ENCODE measurements around the gene CCL1. TPM values are rescaled to one million over a fixed set of nuclear protein-coding genes. Genes with fewer than 3 reads are reported as not detected.

CCL1 gene
- total and polyA plus RNA-seq, 2 experiments from 2014 or later: not detected

DNA sequence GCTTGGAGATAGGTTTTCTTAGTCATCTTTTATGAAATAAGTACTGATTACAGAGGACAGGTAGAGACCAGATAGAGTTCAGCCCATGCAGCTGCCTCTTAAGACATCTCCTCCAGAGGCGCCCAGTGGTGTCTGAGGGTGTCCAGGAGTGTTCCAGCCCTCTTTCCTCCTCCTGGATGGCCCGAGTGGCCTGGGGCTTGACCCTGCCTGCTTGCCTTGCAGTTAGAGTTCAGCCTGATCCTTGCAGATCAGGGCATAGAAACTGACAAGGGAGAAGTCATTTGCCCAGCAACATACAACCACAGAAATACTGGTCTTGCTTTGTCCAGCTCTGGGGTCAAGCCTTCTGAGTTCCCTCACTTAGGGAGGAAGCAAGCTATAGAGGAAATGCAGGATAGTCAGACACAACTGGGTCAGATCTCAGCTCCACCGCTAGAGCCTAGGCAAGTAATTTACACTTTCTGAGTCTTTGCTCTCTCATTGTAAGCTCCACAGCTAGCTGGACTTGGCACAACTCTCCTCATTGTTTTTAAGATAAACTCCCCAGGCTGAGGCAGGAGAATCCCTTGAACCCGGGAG lies 3.6 kb upstream of the CCL1 start:
- H3K36me3 ChIP-seq: no peaks in the 10 kb centered on the region
- no peak for DNase-seq (ENCODE audit: low read depth in 1 of 2, low spot score in 1 of 2)
- TF ChIP-seq, protein P1, sequence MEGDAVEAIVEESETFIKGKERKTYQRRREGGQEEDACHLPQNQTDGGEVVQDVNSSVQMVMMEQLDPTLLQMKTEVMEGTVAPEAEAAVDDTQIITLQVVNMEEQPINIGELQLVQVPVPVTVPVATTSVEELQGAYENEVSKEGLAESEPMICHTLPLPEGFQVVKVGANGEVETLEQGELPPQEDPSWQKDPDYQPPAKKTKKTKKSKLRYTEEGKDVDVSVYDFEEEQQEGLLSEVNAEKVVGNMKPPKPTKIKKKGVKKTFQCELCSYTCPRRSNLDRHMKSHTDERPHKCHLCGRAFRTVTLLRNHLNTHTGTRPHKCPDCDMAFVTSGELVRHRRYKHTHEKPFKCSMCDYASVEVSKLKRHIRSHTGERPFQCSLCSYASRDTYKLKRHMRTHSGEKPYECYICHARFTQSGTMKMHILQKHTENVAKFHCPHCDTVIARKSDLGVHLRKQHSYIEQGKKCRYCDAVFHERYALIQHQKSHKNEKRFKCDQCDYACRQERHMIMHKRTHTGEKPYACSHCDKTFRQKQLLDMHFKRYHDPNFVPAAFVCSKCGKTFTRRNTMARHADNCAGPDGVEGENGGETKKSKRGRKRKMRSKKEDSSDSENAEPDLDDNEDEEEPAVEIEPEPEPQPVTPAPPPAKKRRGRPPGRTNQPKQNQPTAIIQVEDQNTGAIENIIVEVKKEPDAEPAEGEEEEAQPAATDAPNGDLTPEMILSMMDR (IDR thresholded peaks at IDR 0.05; ENCODE audit: low read depth, low read length): no peak
- no peak overlapping the region for H3K27ac ChIP-seq
- no peaks in the 10 kb centered on the region for H3K4me1 ChIP-seq (ENCODE audit: low read depth)
- no peaks in the 10 kb centered on the region for H3K9me3 ChIP-seq (ENCODE audit: low read depth)
- H3K4me3 ChIP-seq: no peak overlapping the region
- no peaks in the 10 kb centered on the region for H3K27me3 ChIP-seq

DNA sequence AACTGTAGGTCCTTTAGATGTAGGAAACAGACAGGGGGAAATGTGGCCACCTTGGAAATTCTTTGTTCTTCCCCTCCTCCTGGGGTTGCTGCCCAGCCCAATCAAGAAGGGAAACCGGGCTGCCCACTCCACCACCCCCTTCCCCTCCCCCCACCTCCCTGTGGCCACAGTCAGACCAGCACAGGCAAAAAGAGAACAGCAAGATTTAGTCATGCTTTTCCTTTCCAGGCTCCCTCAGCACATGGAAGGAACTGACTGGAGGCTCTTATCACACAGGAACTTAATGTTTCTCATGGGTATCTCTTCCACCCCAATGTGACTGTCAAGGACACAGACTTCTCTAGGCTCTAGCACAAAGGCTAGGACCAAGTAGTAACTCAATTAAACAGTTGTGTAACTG lies 3.0 kb upstream of the CCL1 start:
- TF ChIP-seq, protein P1 (IDR thresholded peaks at IDR 0.05; ENCODE audit: low read depth, low read length): no peak
- Histone ChIP-seq H3K27ac (no peak overlapping the region), H3K27me3 (no peaks in the 10 kb centered on the region), H3K4me3 (no peak overlapping the region), H3K9me3 (ENCODE audit: low read depth) (no peaks in the 10 kb centered on the region), H3K36me3 (no peaks in the 10 kb centered on the region), H3K4me1 (ENCODE audit: low read depth) (no peaks in the 10 kb centered on the region)
- DNase-seq (ENCODE audit: low read depth in 1 of 2, low spot score in 1 of 2): no peak

DNA sequence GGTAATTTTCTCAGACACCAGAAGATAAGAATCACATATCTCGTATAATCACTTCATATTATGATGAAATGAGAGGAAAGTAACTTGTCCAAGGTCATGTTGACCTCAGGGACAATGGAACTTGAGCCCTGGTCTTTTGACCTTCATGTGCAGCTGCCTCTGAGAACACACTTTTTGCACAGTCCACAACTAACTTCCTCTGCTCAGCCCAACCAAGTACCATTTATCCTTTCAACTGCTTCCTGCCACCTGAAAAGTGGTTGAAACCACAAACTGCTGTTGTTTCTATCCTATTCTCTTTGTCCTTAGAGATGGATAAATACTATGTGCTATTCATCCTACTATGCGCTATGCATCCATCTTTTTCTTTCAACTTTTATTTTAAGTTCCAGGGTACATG lies 2.3 kb upstream of the CCL1 start:
- H3K27me3 ChIP-seq: no peaks in the 10 kb centered on the region
- H3K4me1 ChIP-seq (ENCODE audit: low read depth): no peaks in the 10 kb centered on the region
- H3K36me3 ChIP-seq: no peaks in the 10 kb centered on the region
- no peak overlapping the region for H3K27ac ChIP-seq
- H3K9me3 ChIP-seq (ENCODE audit: low read depth): no peaks in the 10 kb centered on the region
- no peak overlapping the region for H3K4me3 ChIP-seq
- DNase-seq (ENCODE audit: low read depth in 1 of 2, low spot score in 1 of 2): no peak
- TF ChIP-seq, protein P1 (IDR thresholded peaks at IDR 0.05; ENCODE audit: low read depth, low read length): no peak

DNA sequence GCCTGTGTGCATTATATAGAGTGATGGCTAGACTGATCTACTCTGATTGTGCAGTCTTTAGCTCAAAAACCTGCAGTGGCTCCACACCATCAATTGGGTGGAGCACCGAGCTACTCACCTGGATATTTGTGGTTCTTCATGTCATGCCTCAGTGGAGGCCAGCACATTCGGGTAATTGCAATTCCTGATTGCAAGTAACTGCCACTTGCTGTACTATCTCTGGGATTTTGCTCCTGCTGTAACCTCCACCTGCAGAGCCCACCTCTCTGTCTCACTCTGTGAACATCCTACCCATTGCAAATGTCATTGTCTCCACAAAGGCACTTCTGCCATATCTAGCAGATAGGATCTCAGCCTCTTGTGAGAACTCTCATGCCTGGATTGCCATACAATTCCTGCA lies 1.7 kb upstream of the CCL1 start:
- DNase-seq (ENCODE audit: low read depth in 1 of 2, low spot score in 1 of 2): no peak
- Histone ChIP-seq H3K4me1 (ENCODE audit: low read depth) (no peaks in the 10 kb centered on the region), H3K9me3 (ENCODE audit: low read depth) (no peaks in the 10 kb centered on the region), H3K27me3 (no peaks in the 10 kb centered on the region), H3K27ac (no peak overlapping the region), H3K36me3 (no peaks in the 10 kb centered on the region), H3K4me3 (no peak overlapping the region)
- TF ChIP-seq, protein P1 (IDR thresholded peaks at IDR 0.05; ENCODE audit: low read depth, low read length): no peak

DNA sequence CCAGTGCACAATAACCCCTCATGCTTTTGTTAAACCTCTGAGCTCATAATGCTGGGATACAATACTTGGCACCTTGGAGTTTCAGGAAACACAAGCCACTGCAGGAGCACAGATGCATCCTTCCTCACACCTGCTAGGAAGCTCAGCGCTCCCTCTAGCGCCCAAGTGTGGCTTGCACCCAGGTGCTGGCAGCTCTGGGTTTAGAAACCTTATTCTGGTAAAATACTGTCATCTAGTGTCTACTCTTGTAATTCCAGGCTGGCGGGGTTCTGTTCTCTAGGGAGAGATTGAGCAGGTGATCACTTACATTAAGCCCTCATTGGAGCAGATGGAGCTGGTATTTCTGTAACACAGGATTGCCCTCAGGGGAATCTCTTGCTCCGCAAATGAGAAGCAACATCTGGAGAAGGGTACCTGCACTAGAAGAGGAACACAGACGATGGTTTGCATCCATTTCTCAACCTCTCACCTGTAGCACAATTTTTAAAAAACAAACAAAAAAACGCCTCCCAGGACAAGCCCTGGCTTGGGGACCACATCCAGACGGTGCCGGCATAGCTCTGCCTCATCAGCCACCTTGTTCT lies 1.5 kb downstream of the CCL1 start:
- Histone ChIP-seq H3K4me3 (no peak overlapping the region), H3K27me3 (no peaks in the 10 kb centered on the region), H3K4me1 (ENCODE audit: low read depth) (no peaks in the 10 kb centered on the region), H3K36me3 (no peaks in the 10 kb centered on the region), H3K27ac (no peak overlapping the region), H3K9me3 (ENCODE audit: low read depth) (no peaks in the 10 kb centered on the region)
- peak; percentile 92 to 95 for DNase-seq (ENCODE audit: low read depth in 1 of 2, low spot score in 1 of 2)
- TF ChIP-seq, protein P1 (IDR thresholded peaks at IDR 0.05; ENCODE audit: low read depth, low read length): peak; percentile 100
